GM12891 (cell line): Measurements from ENCODE around the gene ZNF253.

ENCODE experiments used
- POLR2A ChIP-seq: IDR thresholded peaks from 2 replicates; pipeline ENCODE4 v1.6.1; 2011; ENCODE audit warnings: low read depth, low read length, control low read depth
- POLR2AphosphoS5 ChIP-seq: IDR thresholded peaks from 2 replicates; pipeline ENCODE4 v1.6.1; 2011; ENCODE audit warnings: low read depth, low read length, control low read depth
- POU2F2 ChIP-seq: IDR thresholded peaks from 2 replicates; pipeline ENCODE4 v1.6.1; 2011; ENCODE audit warnings: low read depth, mild to moderate bottlenecking, control low read depth, low read length, moderate library complexity
- TAF1 ChIP-seq: IDR thresholded peaks from 2 replicates; pipeline ENCODE4 v1.6.1; 2011; ENCODE audit warnings: low read depth, low read length, control low read depth

DNA sequence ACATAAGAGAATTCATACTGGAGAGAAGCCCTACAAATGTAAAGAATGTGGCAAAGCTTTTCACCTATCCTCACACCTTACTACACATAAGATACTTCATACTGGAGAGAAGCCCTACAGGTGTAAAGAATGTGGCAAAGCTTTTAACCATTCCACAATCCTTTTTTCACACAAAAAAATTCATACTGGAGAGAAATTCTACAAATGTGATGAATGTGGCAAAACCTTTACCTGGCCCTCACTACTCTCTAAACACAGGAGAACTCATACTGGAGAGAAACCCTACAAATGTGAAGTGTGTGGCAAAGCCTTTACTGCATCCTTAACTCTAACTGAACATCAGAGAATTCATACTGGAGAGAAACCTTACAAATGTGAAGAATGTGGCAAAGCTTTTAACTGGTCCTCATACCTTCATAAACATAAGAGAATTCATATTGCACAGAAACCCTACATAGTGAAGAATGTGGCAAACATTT, 30.1 kb upstream of the ZNF253 start:
- no peak for TF ChIP-seq POLR2AphosphoS5
- no peak for TF ChIP-seq POLR2A
- TF ChIP-seq TAF1: no peak
- TF ChIP-seq POU2F2: no peak
